Ureter (tissue), 1 donor: ENCODE measurements around the gene C5orf58. TPM values are rescaled to one million over a fixed set of nuclear protein-coding genes. Genes with fewer than 3 reads are reported as not detected.

Source experiments
- DNase-seq: peaks from one replicate; pipeline ENCODE4 v3.0.0-alpha.2; 2020; ENCODE audit warnings: low spot score
- total RNA-seq: library from RNA; stranded (reverse); gene quantifications from one replicate; pipeline ENCODE4 v1.2.4, GENCODE V29; 2023
- donor health status: DM: yes; HTN: yes; CAD: no.

Gene C5orf58
- total RNA-seq, 1 donor from 2014 or later = not detected

DNA sequence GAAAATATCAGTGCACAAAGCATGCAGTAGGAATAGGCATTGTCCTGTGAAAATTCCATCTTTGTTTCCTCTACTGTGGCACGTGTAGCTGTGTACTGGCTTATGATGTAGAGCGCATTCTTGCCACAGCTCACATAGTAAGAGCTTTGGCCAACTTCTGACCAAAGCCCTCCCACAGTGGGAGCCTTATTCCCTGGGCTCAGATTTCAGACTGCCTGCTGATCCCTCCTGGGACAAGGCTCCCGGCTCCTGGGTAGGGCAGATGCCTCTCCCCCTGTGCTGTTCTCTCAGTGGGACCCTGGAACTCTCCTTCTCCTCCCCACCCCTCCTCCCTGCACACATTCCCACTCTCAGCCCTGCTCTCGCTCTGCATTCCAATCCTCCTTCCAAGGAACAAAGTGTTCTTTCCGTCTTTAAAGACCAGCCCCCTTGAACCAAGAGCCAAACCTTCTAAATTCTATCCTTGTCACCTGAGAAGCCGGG lies 47.3 kb downstream of the C5orf58 start:
- DNase-seq = no peak

DNA sequence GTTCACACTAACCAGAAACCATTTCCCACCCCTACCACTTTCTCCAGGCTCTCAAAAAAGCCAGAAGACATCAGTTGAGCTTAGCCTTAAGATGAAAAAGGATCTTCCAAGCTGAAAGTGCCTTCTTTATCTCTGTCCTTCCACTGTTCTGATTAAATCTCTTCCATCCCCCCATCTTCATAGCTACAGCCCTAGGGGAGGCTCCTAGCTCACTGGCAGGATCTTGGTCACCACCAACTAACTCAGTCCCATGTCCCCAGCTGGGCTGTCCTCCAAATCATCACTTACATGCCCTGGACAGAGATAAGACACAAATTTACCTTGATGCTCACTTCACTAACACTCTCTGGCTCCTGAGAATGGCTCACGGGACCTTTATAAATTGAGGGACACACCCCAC lies 50.5 kb downstream of the C5orf58 start:
- no peak for DNase-seq

GRCh38 chr5:170284231-170284630 lies 51.4 kb downstream of the C5orf58 start:
- DNase-seq = no peak

GRCh38 chr5:170285181-170285580 lies 52.4 kb downstream of the C5orf58 start:
- DNase-seq = no peak

DNA sequence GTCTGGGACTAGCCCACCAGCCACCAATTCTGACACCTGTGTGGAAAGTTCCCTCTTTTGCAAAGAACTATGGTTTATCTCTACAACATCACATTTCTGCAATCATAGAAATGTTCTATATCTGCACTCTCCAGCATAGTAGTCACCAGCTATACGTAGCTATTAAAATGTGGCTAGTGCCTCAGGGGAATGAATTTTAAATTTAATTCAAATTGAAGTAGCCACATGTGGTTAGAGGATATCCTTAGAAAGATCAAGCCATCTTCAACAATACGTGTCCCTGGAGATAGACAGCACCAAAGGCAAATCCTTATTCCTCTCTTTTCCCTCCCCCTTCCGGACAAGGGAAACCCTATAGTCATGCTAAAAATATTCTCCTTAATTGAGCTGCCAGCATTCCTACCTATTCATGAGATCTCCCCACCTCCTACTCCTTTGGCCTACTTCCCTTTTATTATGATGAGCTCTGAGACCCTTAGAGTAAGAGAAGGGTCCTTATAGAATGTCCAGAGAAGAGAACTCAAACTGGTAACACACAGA lies 53.7 kb downstream of the C5orf58 start:
- DNase-seq = no peak

- DNase-seq = no peak
Observed at GRCh38 chr5:170287532-170287931, 54.7 kb downstream of the C5orf58 start.

GRCh38 chr5:170288151-170288550 lies 55.4 kb downstream of the C5orf58 start:
- no peak for DNase-seq

DNA sequence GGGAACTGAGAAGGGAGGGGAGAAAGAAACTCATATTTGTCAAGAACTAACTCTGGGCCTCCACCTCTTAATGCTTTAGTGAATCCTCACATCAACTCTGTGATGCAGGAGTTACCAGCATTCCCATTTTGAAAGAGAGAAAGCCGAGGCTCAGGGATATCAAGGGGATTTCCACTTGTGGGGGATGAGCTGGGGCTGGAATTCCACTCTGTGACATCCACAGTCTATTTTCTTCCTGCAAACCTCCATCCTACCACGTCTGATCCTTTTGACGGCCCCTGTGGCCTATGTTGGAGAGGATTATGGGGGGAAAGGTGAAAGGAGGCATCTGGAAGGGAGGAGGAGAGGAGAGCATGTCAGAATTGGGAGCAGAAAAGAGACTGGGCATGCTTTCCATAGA lies 55.8 kb downstream of the C5orf58 start:
- no peak for DNase-seq

DNA sequence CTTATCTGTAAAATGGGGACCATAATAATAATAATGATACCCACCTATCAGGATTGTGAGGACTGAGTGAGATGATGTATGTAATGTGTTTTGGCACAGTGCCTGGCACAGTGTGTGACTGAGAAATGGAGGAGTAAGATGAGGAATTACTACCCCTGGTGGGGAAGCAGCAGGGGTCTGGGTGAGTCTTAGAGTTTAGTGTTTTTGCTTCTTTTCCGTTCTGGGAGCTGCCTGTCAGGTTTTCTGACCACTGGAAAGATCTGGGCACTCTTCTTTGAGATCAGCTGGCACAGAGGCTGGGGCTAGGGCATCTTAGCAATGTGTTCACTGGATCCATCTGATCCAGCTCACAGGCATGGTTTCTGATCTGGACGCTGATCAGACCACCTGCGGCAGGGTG lies 56.3 kb downstream of the C5orf58 start:
- DNase-seq = no peak

GRCh38 chr5:170289764-170290163 lies 57.0 kb downstream of the C5orf58 start:
- no peak for DNase-seq

DNA sequence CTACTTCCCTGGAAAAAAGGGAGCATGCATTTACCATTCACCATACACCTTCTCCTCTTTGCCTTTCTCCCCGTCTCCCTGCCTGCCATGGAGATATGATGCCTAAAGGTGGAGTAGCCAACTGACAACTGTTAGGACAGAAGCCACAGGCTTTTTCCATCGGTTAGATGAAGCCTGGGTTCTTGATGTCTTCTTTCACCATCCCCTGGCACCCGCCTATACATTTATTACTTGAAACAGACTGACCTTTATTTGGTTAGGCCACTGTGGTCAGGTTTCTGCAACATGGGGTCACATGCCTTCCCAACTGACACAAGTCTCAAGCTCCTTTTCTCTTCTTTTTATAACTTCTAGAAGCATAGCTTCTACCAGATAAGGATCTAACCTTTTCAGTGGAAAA lies 57.7 kb downstream of the C5orf58 start:
- no peak for DNase-seq

DNA sequence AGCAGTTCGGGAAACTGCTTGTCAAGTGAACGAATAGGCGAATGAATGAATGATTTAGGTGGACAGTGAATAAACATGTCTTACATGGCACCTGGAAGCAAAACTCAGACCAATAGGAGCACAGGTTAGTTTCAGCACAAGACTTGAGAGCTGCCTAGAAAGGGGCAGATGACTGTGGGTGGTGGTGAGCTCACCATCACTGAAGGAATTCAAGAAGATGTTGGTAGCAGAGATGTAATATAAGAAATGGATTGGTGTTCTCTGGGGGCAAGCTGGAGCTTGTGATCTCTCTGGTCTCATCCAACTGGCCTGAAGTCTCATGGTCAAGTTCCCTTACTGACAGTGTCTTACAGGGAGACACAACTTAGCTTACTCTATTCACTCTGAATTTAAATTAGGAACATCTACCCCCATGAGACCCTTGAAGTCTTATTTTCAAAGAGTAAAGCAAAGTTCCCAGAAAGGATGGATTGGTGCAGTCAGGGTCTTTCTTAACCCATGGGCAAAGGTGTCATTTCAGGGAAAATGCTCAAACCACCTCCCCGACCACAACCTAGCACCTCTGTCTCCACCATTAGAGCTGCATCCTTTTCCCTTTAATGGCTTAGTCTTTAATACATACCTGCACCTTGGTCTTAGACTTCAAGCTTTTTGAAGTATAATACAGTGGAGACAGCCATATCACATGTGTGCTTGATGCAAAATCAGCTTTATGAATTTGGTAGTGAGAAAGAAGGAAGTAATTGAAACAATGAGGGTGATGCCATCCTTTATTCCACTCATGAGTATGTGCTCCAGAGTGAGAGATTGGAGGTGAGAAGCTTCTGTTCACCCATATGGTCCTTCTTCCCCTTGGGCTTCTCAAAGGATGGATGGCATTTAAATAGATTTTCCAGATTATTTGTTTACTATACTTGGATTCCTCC lies 59.7 kb downstream of the C5orf58 start:
- no peak for DNase-seq

DNA sequence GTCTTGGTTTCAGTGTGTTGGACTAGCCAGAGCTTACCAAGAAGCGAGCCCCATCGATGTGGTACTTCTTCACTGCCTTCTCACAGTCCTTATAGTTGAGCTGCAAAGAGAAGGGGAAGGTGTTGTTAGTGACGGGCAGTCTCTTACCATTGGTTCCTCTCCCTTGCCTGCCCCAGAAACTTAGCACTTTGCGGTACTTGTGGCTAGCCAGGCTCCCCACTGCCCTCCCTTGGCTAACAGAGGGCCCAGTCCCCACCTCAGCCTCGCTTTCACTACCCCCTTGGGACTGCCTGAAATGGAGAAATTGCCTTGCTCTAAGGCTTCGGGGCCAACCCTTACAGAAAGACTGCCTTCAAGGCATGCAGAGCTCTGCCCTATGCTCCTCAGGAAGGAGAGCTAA lies 60.5 kb downstream of the C5orf58 start:
- no peak for DNase-seq

- DNase-seq = no peak
Observed at GRCh38 chr5:170294057-170294456, 61.3 kb downstream of the C5orf58 start.

DNA sequence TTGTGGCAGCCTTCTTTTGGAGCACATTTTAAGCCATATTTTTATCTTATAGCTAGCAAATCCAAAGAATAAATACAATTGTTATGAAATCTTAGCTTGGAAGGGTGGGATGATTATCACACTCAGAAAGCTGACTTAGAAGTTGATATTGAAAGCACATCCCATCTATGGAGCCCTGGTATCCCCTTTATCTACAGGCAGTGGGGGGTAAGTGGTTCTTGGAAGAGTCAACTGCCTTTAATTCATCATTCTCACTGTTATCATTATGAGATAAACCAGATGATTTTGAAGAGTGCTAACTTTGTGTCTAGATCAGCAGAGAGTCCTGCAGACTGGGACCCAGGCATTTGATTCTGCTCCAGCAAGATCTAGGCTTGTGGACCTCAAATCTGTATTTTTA lies 61.8 kb downstream of the C5orf58 start:
- no peak for DNase-seq

Other genes with a start within 250 kb of the C5orf58 start
- not detected for gene FOXI1, start 127.1 kb upstream of the C5orf58 start, total RNA-seq
- 21.7 TPM for gene LCP2, start 64.8 kb downstream of the C5orf58 start, total RNA-seq
- 26.6 TPM for gene KCNMB1, start 156.4 kb downstream of the C5orf58 start, total RNA-seq